Measurements from ENCODE around the gene PLEKHF1.

PLEKHF1 gene

GRCh38 chr19:29712744-29713516 is 47.7 kb downstream of the PLEKHF1 start:
- DNase-seq (ENCODE audit: low read depth) = no peak

GRCh38 chr19:29714371-29714952 is 49.2 kb downstream of the PLEKHF1 start:
- DNase-seq (ENCODE audit: low read depth) = no peak
- H3K4me3 ChIP-seq (ENCODE audit: low read length) = peak overlapping the region; percentile 87
- TF ChIP-seq, protein P1, sequence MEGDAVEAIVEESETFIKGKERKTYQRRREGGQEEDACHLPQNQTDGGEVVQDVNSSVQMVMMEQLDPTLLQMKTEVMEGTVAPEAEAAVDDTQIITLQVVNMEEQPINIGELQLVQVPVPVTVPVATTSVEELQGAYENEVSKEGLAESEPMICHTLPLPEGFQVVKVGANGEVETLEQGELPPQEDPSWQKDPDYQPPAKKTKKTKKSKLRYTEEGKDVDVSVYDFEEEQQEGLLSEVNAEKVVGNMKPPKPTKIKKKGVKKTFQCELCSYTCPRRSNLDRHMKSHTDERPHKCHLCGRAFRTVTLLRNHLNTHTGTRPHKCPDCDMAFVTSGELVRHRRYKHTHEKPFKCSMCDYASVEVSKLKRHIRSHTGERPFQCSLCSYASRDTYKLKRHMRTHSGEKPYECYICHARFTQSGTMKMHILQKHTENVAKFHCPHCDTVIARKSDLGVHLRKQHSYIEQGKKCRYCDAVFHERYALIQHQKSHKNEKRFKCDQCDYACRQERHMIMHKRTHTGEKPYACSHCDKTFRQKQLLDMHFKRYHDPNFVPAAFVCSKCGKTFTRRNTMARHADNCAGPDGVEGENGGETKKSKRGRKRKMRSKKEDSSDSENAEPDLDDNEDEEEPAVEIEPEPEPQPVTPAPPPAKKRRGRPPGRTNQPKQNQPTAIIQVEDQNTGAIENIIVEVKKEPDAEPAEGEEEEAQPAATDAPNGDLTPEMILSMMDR (conservative IDR thresholded peaks at IDR 0.05; ENCODE audit: low read length) = no peak

More at GRCh38 chr19:29712744-29713516, 47.7 kb downstream of the PLEKHF1 start:
- TF ChIP-seq, protein P1 (conservative IDR thresholded peaks at IDR 0.05; ENCODE audit: low read length) = no peak
- H3K4me3 ChIP-seq (ENCODE audit: low read length) = no peak overlapping the region

- TF ChIP-seq, protein P1 (conservative IDR thresholded peaks at IDR 0.05; ENCODE audit: low read length) = no peak
- peak; percentile 42 for DNase-seq (ENCODE audit: low read depth)
- peak within 1 kb of the TSS; percentile 87 for H3K4me3 ChIP-seq (ENCODE audit: low read length)
Measured at GRCh38 chr19:29714953-29715700, 49.9 kb downstream of the PLEKHF1 start, which contains the start of gene C19orf12. Gene C19orf12, minus strand, starts transcription at chr19:29715261. Its CDS starts 6,848 bp downstream, at chr19:29708413.

- no peak for DNase-seq (ENCODE audit: low read depth)
- TF ChIP-seq, protein P1 (conservative IDR thresholded peaks at IDR 0.05; ENCODE audit: low read length) = no peak
- H3K4me3 ChIP-seq (ENCODE audit: low read length) = peak overlapping the region; percentile 87
Measured at GRCh38 chr19:29715701-29716581, 50.7 kb downstream of the PLEKHF1 start.

- TF ChIP-seq, protein P1 (conservative IDR thresholded peaks at IDR 0.05; ENCODE audit: low read length) = no peak
- DNase-seq (ENCODE audit: low read depth) = no peak
- no peak overlapping the region for H3K4me3 ChIP-seq (ENCODE audit: low read length)
Measured at GRCh38 chr19:29717051-29717450, 51.8 kb downstream of the PLEKHF1 start.

DNA sequence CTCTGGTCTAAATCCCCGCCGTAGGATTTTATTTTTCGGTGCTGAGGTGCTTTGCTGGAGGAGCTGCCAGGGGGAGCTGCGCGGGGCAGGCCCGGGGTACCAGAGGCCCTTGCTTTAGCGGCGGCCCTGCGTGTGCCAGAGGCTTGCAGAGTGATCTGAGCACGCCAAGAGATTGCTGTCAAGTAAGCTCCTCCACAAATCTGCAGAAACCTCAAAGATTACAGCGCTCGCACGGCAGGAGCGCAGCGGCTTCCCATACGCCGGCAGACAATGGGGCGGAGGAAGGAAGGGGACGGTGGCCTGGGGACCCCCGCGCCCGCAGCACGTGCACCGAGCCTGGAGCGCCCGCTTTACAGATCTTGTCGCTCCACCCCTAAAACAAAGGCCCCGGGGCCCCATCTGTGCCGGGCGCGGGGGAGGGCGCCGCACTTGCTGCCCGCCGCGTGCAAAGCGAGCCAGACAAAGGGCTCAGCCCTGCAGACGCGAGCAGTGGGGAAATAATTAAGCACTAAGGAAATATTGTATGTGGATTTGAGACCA is 58.9 kb downstream of the PLEKHF1 start:
- peak overlapping the region; percentile 15; the same call in 1 of the 2 replicates for H3K4me3 ChIP-seq (ENCODE audit: low read length)
- no peak for DNase-seq (ENCODE audit: low read depth)
- TF ChIP-seq, protein P1 (conservative IDR thresholded peaks at IDR 0.05; ENCODE audit: low read length) = no peak

All from AG10803 (cell line).